ENCODE measurements around the gene COP1.

GRCh38 chr1:176068901-176069300 lies 138.2 kb downstream of the COP1 start:
- no peak for TF ChIP-seq POLR2AphosphoS5 (IDR thresholded peaks at IDR 0.05; ENCODE audit: borderline replicate concordance, low read depth, low read length)
- TF ChIP-seq EZH2 (IDR thresholded peaks at IDR 0.05): no peak

All from SK-N-MC (cell line).